Measurements from ENCODE around the gene REV1.

Gene REV1

GRCh38 chr2:99439971-99440505, 49.8 kb downstream of the REV1 start:
- Histone ChIP-seq H3K27me3 (ENCODE audit: control insufficient read depth, insufficient read depth, low read length) (no peaks in the 10 kb centered on the region), H3K4me1 (ENCODE audit: control insufficient read depth, insufficient read depth, low read length) (peaks cover 8% of the 10 kb centered on the region), H3K9ac (ENCODE audit: low read depth, low read length) (no peak overlapping the region), H3K4me3 (ENCODE audit: low read depth, low read length) (no peak overlapping the region), H3K9me3 (ENCODE audit: control insufficient read depth, insufficient read depth, low read length) (no peaks in the 10 kb centered on the region), H3K36me3 (ENCODE audit: control insufficient read depth, insufficient read depth, low read length) (peaks cover 3% of the 10 kb centered on the region)

- peaks cover 3% of the 10 kb centered on the region for H3K36me3 ChIP-seq (ENCODE audit: control insufficient read depth, insufficient read depth, low read length)
- H3K4me1 ChIP-seq (ENCODE audit: control insufficient read depth, insufficient read depth, low read length): peaks cover 8% of the 10 kb centered on the region
- H3K9me3 ChIP-seq (ENCODE audit: control insufficient read depth, insufficient read depth, low read length): no peaks in the 10 kb centered on the region
- H3K9ac ChIP-seq (ENCODE audit: low read depth, low read length): no peak overlapping the region
- H3K27me3 ChIP-seq (ENCODE audit: control insufficient read depth, insufficient read depth, low read length): no peaks in the 10 kb centered on the region
- no peak overlapping the region for H3K4me3 ChIP-seq (ENCODE audit: low read depth, low read length)
Observed at GRCh38 chr2:99436874-99437273, 52.9 kb downstream of the REV1 start.

- Histone ChIP-seq H3K27me3 (ENCODE audit: control insufficient read depth, insufficient read depth, low read length) (no peaks in the 10 kb centered on the region), H3K9ac (ENCODE audit: low read depth, low read length) (no peak overlapping the region), H3K4me1 (ENCODE audit: control insufficient read depth, insufficient read depth, low read length) (no peaks in the 10 kb centered on the region), H3K4me3 (ENCODE audit: low read depth, low read length) (no peak overlapping the region), H3K9me3 (ENCODE audit: control insufficient read depth, insufficient read depth, low read length) (no peaks in the 10 kb centered on the region), H3K36me3 (ENCODE audit: control insufficient read depth, insufficient read depth, low read length) (no peaks in the 10 kb centered on the region)
Observed at GRCh38 chr2:99433340-99433739, 56.5 kb downstream of the REV1 start.

- no peaks in the 10 kb centered on the region for H3K36me3 ChIP-seq (ENCODE audit: control insufficient read depth, insufficient read depth, low read length)
- no peaks in the 10 kb centered on the region for H3K4me1 ChIP-seq (ENCODE audit: control insufficient read depth, insufficient read depth, low read length)
- no peak overlapping the region for H3K4me3 ChIP-seq (ENCODE audit: low read depth, low read length)
- no peak overlapping the region for H3K9ac ChIP-seq (ENCODE audit: low read depth, low read length)
- H3K27me3 ChIP-seq (ENCODE audit: control insufficient read depth, insufficient read depth, low read length): no peaks in the 10 kb centered on the region
- no peaks in the 10 kb centered on the region for H3K9me3 ChIP-seq (ENCODE audit: control insufficient read depth, insufficient read depth, low read length)
Observed at GRCh38 chr2:99431587-99432275, 58.1 kb downstream of the REV1 start.

- Histone ChIP-seq H3K27me3 (ENCODE audit: control insufficient read depth, insufficient read depth, low read length) (no peaks in the 10 kb centered on the region), H3K4me3 (ENCODE audit: low read depth, low read length) (no peak overlapping the region), H3K4me1 (ENCODE audit: control insufficient read depth, insufficient read depth, low read length) (no peaks in the 10 kb centered on the region), H3K9ac (ENCODE audit: low read depth, low read length) (no peak overlapping the region), H3K9me3 (ENCODE audit: control insufficient read depth, insufficient read depth, low read length) (no peaks in the 10 kb centered on the region), H3K36me3 (ENCODE audit: control insufficient read depth, insufficient read depth, low read length) (no peaks in the 10 kb centered on the region)
Observed at GRCh38 chr2:99430614-99431291, 59.1 kb downstream of the REV1 start.

- Histone ChIP-seq H3K9me3 (ENCODE audit: control insufficient read depth, insufficient read depth, low read length) (no peaks in the 10 kb centered on the region), H3K9ac (ENCODE audit: low read depth, low read length) (no peak overlapping the region), H3K4me1 (ENCODE audit: control insufficient read depth, insufficient read depth, low read length) (no peaks in the 10 kb centered on the region), H3K4me3 (ENCODE audit: low read depth, low read length) (no peak overlapping the region), H3K27me3 (ENCODE audit: control insufficient read depth, insufficient read depth, low read length) (no peaks in the 10 kb centered on the region), H3K36me3 (ENCODE audit: control insufficient read depth, insufficient read depth, low read length) (peaks cover 7% of the 10 kb centered on the region)
Observed at GRCh38 chr2:99425022-99425421, 64.8 kb downstream of the REV1 start.

- H3K4me3 ChIP-seq (ENCODE audit: low read depth, low read length): no peak overlapping the region
- H3K9ac ChIP-seq (ENCODE audit: low read depth, low read length): no peak overlapping the region
- no peaks in the 10 kb centered on the region for H3K27me3 ChIP-seq (ENCODE audit: control insufficient read depth, insufficient read depth, low read length)
- H3K36me3 ChIP-seq (ENCODE audit: control insufficient read depth, insufficient read depth, low read length): peaks cover 9% of the 10 kb centered on the region
- no peaks in the 10 kb centered on the region for H3K4me1 ChIP-seq (ENCODE audit: control insufficient read depth, insufficient read depth, low read length)
- H3K9me3 ChIP-seq (ENCODE audit: control insufficient read depth, insufficient read depth, low read length): no peaks in the 10 kb centered on the region
Observed at GRCh38 chr2:99424371-99424770, 65.4 kb downstream of the REV1 start.

GRCh38 chr2:99422599-99422998, 67.2 kb downstream of the REV1 start:
- Histone ChIP-seq H3K27me3 (ENCODE audit: control insufficient read depth, insufficient read depth, low read length) (no peaks in the 10 kb centered on the region), H3K4me1 (ENCODE audit: control insufficient read depth, insufficient read depth, low read length) (no peaks in the 10 kb centered on the region), H3K9ac (ENCODE audit: low read depth, low read length) (no peak overlapping the region), H3K4me3 (ENCODE audit: low read depth, low read length) (no peak overlapping the region), H3K36me3 (ENCODE audit: control insufficient read depth, insufficient read depth, low read length) (peaks cover 9% of the 10 kb centered on the region), H3K9me3 (ENCODE audit: control insufficient read depth, insufficient read depth, low read length) (no peaks in the 10 kb centered on the region)

GRCh38 chr2:99421469-99421868, 68.3 kb downstream of the REV1 start:
- Histone ChIP-seq H3K4me1 (ENCODE audit: control insufficient read depth, insufficient read depth, low read length) (no peaks in the 10 kb centered on the region), H3K9ac (ENCODE audit: low read depth, low read length) (no peak overlapping the region), H3K4me3 (ENCODE audit: low read depth, low read length) (no peak overlapping the region), H3K9me3 (ENCODE audit: control insufficient read depth, insufficient read depth, low read length) (no peaks in the 10 kb centered on the region), H3K27me3 (ENCODE audit: control insufficient read depth, insufficient read depth, low read length) (no peaks in the 10 kb centered on the region), H3K36me3 (ENCODE audit: control insufficient read depth, insufficient read depth, low read length) (peaks cover 9% of the 10 kb centered on the region)

- H3K9ac ChIP-seq (ENCODE audit: low read depth, low read length): no peak overlapping the region
- no peaks in the 10 kb centered on the region for H3K9me3 ChIP-seq (ENCODE audit: control insufficient read depth, insufficient read depth, low read length)
- no peaks in the 10 kb centered on the region for H3K4me1 ChIP-seq (ENCODE audit: control insufficient read depth, insufficient read depth, low read length)
- no peak overlapping the region for H3K4me3 ChIP-seq (ENCODE audit: low read depth, low read length)
- no peaks in the 10 kb centered on the region for H3K27me3 ChIP-seq (ENCODE audit: control insufficient read depth, insufficient read depth, low read length)
- H3K36me3 ChIP-seq (ENCODE audit: control insufficient read depth, insufficient read depth, low read length): peaks cover 9% of the 10 kb centered on the region
Observed at GRCh38 chr2:99420751-99421299, 69.0 kb downstream of the REV1 start.

GRCh38 chr2:99420031-99420430, 69.8 kb downstream of the REV1 start:
- H3K4me1 ChIP-seq (ENCODE audit: control insufficient read depth, insufficient read depth, low read length): no peaks in the 10 kb centered on the region
- no peak overlapping the region for H3K9ac ChIP-seq (ENCODE audit: low read depth, low read length)
- peaks cover 9% of the 10 kb centered on the region for H3K36me3 ChIP-seq (ENCODE audit: control insufficient read depth, insufficient read depth, low read length)
- H3K4me3 ChIP-seq (ENCODE audit: low read depth, low read length): no peak overlapping the region
- H3K27me3 ChIP-seq (ENCODE audit: control insufficient read depth, insufficient read depth, low read length): no peaks in the 10 kb centered on the region
- no peaks in the 10 kb centered on the region for H3K9me3 ChIP-seq (ENCODE audit: control insufficient read depth, insufficient read depth, low read length)

- H3K4me1 ChIP-seq (ENCODE audit: control insufficient read depth, insufficient read depth, low read length): no peaks in the 10 kb centered on the region
- H3K27me3 ChIP-seq (ENCODE audit: control insufficient read depth, insufficient read depth, low read length): no peaks in the 10 kb centered on the region
- H3K9me3 ChIP-seq (ENCODE audit: control insufficient read depth, insufficient read depth, low read length): no peaks in the 10 kb centered on the region
- H3K36me3 ChIP-seq (ENCODE audit: control insufficient read depth, insufficient read depth, low read length): peaks cover 3% of the 10 kb centered on the region
- H3K4me3 ChIP-seq (ENCODE audit: low read depth, low read length): no peak overlapping the region
- no peak overlapping the region for H3K9ac ChIP-seq (ENCODE audit: low read depth, low read length)
Observed at GRCh38 chr2:99417396-99417795, 72.4 kb downstream of the REV1 start.

Measured in iPS-15b (cell line).